A673 (cell line): Measurements from ENCODE around the gene SLC44A3.

Experiments
- EZH2 ChIP-seq: fragments of 200-600 bp; sonication (generic); IDR thresholded peaks from 2 replicates; pipeline ENCODE4 v1.6.1; 2017; ENCODE audit warnings: borderline replicate concordance, low read depth, mild to moderate bottlenecking, mixed read lengths, antibody characterized with exemption, low read length; ENCODE audit not compliant: poor library complexity, severe bottlenecking
- TF ChIP-seq, protein P1 (sequence below): fragments of 300-800, 200-600 bp; sonication (generic); conservative IDR thresholded peaks from 2 replicates; pipeline ENCODE4 v1.5.1; 2017; ENCODE audit warnings: low read depth, mild to moderate bottlenecking, antibody characterized with exemption, low read length, moderate library complexity, mixed read lengths

DNA sequence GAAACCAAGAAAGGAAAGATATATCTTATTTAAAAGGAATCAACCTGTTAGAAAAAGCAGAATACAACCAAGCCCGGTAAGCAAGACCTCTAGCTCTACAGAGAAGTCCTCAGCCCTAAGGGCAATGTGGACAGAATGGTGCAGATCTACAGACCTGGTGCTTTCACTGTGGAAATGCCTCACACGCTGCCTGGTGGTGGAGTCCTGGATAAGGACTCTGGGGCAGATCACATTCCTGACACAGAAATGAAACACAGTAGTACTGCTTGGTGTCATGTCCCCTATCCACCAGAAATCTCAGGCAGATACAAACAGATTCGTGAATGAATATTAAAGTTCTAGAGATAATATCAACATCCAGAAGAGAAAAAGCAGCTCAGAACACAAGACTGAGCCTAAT lies 99.9 kb downstream of the SLC44A3 start:
- TF ChIP-seq, protein P1, sequence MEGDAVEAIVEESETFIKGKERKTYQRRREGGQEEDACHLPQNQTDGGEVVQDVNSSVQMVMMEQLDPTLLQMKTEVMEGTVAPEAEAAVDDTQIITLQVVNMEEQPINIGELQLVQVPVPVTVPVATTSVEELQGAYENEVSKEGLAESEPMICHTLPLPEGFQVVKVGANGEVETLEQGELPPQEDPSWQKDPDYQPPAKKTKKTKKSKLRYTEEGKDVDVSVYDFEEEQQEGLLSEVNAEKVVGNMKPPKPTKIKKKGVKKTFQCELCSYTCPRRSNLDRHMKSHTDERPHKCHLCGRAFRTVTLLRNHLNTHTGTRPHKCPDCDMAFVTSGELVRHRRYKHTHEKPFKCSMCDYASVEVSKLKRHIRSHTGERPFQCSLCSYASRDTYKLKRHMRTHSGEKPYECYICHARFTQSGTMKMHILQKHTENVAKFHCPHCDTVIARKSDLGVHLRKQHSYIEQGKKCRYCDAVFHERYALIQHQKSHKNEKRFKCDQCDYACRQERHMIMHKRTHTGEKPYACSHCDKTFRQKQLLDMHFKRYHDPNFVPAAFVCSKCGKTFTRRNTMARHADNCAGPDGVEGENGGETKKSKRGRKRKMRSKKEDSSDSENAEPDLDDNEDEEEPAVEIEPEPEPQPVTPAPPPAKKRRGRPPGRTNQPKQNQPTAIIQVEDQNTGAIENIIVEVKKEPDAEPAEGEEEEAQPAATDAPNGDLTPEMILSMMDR: no peak
- no peak for TF ChIP-seq EZH2
